ENCODE measurements around the gene LRBA.

GRCh38 chr4:150782311-150782710 is 232.8 kb downstream of the LRBA start:
- TF ChIP-seq CEBPB (tag; IDR thresholded peaks at IDR 0.05): no peak
- no peak for TF ChIP-seq YBX1 (IDR thresholded peaks at IDR 0.05)
- TF ChIP-seq CTCF (IDR thresholded peaks at IDR 0.05 in 2 of 3, conservative IDR thresholded peaks at IDR 0.05 in 1 of 3; ENCODE audit: insufficient read depth in 2 of 3, low read depth in 1 of 3, low read length in 3 of 3): no peak
- TF ChIP-seq ESRRA (IDR thresholded peaks at IDR 0.05; ENCODE audit: borderline replicate concordance, low read depth): no peak
- TF ChIP-seq FOXK1 (CRISPR knock-in tag; IDR thresholded peaks at IDR 0.05; ENCODE audit: borderline replicate concordance): no peak
- no peak for TF ChIP-seq TAF1 (IDR thresholded peaks at IDR 0.05; ENCODE audit: control insufficient read depth, extremely low read depth, insufficient read depth, low read length, severe bottlenecking)
- no peak for TF ChIP-seq NRF1 (conservative IDR thresholded peaks at IDR 0.05 in 1 of 2, IDR thresholded peaks at IDR 0.05 in 1 of 2)
- TF ChIP-seq POLR2AphosphoS5 (IDR thresholded peaks at IDR 0.05; ENCODE audit: control insufficient read depth, insufficient read depth, low read depth, low read length): no peak

All from K562 (cell line).